Stimulated activated CD4-positive, alpha-beta T cell treated with anti-CD3 and anti-CD28 coated beads, Interleukin-1b, Interleukin-23, amount 100 ng/mL, for 4 hours (primary cell): ENCODE data around the gene IKBKE.
"Not testable (repeated sequence)": the region's sequence is repeated elsewhere in the genome, so short reads cannot be mapped to it uniquely, and the experiment has no call there.

Experiments
- DNase-seq, 2 donors: peaks; one replicate each; pipeline ENCODE4 v3.0.0-alpha.2; 2020; ENCODE audit warnings: low read depth in 2 of 2

IKBKE gene

DNA sequence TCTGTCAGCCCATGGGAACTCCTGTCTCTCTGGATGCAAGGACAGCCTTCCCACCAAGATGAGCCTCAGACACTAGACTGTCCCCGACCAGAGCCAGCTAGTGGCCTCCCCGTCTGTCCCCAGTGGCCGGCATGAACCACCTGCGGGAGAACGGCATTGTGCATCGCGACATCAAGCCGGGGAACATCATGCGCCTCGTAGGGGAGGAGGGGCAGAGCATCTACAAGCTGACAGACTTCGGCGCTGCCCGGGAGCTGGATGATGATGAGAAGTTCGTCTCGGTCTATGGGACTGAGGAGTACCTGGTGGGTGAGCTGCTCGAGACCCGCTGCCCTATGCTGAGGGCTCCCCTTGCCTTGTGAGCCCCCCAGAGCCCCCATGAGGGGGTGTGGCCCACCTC lies 5.8 kb downstream of the IKBKE start:
- DNase-seq = no peak

DNA sequence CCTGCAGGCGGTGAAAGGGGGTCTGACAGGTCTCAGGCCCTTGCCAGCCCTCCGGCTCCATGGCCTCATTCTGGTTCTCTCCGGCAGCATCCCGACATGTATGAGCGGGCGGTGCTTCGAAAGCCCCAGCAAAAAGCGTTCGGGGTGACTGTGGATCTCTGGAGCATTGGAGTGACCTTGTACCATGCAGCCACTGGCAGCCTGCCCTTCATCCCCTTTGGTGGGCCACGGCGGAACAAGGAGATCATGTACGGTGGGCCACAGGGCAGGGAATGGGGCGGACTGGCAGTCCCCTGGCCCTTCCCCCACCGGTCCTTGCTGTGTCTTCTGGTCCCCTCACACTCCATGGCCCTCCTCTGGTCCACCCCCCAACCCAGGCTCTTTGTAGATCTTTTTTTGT lies 6.3 kb downstream of the IKBKE start:
- DNase-seq = no peak

DNA sequence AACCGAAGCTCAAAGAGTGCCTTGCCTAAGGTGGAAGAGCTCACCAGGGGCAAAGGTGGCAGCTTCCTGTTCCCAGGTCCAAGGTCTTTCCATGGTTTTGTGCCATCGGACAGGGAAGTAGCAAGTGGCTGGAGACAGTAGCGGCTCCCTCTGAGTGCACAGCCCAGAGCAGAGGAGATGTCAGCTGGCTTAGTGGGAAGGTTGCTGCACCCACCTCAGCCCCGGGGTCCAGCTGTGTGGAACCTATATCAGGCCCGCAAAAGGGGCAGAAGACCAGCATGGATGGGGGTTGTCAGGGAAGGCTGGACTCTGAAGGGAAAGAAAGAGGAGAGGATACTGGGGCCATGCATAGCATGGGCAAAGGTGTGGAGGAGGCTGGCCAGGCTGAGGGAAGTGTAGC lies 6.8 kb downstream of the IKBKE start:
- DNase-seq = no peak

DNA sequence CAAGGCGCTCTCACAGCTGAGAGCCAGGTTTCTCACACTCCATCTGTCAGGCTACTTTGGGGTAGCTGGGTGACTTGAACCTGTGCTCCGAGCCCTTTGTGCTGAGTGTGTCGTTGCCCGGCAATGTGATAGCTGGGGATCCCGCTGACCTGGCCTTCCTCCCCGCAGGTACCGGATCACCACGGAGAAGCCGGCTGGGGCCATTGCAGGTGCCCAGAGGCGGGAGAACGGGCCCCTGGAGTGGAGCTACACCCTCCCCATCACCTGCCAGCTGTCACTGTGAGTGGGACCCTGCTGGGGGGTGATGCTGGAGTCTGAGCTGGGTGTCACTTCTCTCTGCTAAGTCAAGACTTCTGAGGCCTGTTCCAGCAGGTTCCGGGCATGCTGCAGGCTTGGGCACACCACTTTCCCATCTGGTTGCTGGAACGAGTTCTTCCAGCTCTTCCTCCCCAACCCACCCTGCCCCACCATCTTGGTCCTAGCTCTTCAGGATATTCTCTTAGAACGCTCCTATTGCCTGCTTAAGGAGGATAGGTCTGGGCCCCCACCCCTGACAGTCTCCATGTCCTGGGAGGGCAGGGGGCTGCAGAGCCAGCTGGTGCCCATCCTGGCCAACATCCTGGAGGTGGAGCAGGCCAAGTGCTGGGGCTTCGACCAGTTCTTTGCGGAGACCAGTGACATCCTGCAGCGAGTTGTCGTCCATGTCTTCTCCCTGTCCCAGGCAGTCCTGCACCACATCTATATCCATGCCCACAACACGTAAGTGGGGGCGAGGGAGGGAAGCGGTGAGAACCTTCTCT lies 7.5 kb downstream of the IKBKE start:
- no peak for DNase-seq

DNA sequence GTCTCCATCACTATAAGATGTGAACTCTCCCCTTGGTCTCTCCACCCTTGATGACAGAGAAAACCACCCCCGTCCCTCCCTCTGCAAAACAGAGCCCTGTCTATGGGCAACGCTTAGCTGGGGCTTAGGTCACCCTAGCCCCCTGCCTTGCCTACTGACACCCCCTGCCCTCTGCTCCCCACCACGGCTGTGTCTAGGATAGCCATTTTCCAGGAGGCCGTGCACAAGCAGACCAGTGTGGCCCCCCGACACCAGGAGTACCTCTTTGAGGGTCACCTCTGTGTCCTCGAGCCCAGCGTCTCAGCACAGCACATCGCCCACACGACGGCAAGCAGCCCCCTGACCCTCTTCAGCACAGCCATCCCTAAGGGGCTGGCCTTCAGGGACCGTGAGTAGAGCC lies 8.5 kb downstream of the IKBKE start:
- no peak for DNase-seq

DNA sequence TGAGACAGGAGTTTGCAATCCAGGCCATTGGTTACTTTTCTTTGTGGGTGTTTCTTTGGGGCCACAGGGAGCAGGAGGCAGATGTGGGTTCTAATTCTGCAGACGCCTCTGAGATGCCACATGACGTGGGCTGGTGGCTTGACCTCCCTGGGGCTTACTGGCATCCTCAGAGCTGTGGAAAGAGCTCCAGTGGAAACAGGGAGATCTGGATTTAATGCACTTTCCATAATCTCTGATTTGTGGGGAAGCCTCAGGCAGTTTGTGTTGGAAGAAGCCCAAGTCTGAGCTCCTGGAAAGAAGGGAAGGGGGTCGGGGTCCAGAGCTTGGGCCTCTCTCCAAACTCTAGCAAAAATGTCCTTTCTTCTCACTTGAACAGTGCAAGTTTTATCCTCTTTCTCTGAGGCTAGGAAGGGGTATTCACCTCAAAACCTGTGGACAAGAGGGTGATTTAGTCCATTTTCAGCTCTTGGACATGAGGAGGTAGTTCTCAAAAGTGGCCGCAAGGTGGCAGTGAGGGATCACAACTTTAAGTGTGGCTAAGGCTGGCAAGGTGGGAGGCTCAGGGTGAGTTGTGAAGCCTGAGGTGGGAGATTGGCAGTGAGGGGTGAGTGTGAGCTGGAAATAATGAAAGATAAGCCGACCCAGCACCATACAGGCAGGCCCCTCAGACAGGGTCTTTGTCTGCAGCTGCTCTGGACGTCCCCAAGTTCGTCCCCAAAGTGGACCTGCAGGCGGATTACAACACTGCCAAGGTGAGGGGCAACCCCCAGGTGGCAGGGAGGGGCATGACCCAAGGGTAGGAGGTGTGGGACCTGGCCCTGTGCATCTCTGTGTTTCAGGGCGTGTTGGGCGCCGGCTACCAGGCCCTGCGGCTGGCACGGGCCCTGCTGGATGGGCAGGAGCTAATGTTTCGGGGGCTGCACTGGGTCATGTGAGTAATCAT lies 9.2 kb downstream of the IKBKE start:
- DNase-seq = peak; percentile 59 to 63

DNA sequence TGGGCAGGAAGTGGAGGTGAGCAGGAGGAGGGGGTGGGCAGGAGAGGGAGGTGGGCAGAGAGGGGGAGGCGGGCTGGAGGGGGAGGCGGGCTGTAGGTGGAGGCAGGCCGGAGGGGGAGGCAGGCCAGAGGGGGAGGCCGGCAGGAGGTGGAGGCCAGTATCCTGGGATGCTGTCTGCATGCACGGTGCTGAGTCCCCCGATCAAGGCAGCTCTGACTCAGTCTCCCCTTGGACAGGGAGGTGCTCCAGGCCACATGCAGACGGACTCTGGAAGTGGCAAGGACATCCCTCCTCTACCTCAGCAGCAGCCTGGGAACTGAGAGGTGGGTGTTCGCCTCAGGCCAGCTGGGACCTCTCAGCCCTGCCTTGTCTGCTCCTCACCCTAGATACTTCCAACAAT lies 9.9 kb downstream of the IKBKE start:
- DNase-seq = no peak

DNA sequence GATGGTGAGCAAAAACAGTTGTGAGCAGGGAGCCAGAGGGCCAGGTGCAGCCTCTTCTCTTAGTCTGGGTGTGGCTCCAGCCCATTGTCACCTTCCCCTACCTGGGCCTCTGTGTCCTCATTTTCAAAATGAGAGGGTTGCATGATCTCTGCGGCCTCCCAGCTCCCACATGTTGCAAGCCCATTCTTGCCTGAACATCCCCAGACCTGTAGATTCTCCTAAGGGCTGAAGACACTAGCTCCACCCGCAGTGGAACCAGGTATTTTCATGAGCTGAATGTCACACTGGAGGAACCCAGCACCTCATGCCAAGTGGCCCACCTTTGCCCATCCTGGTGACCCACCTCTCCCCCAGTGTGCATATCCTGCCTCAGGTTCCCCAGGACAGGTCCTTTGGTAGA lies 12.3 kb downstream of the IKBKE start:
- no peak for DNase-seq

DNA sequence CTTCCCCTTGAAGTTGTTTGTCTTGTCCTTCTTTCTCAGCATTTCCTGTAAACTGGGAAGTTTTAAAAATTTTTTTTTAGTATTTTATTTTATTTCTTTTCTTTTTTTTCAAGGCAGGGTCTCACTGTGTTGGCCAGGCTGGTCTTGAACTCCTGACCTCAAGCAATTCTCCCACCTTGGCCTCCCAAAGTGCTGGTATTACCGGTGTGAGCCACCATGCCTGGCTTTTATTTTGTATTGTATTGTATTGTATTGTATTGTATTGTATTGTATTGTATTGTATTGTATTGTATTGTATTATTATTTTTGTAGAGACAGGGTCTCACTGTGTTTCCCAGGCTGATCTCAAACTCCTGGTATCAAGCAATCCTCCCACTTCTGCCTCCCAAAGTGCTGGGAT lies 13.6 kb downstream of the IKBKE start:
- DNase-seq = not testable (repeated sequence)

DNA sequence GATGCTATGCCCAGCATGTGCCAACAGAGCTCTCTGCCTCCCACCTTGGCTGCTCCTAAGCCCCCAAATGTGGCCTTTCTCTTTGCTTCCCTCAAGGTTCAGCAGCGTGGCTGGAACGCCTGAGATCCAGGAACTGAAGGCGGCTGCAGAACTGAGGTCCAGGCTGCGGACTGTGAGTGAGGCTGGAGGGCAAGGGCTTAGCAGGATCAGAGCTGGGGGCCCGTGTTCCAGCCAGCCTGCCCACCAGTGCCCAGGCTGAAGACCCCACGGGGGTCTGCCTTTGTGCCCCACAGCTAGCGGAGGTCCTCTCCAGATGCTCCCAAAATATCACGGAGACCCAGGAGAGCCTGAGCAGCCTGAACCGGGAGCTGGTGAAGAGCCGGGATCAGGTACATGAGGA lies 14.6 kb downstream of the IKBKE start:
- no peak for DNase-seq

DNA sequence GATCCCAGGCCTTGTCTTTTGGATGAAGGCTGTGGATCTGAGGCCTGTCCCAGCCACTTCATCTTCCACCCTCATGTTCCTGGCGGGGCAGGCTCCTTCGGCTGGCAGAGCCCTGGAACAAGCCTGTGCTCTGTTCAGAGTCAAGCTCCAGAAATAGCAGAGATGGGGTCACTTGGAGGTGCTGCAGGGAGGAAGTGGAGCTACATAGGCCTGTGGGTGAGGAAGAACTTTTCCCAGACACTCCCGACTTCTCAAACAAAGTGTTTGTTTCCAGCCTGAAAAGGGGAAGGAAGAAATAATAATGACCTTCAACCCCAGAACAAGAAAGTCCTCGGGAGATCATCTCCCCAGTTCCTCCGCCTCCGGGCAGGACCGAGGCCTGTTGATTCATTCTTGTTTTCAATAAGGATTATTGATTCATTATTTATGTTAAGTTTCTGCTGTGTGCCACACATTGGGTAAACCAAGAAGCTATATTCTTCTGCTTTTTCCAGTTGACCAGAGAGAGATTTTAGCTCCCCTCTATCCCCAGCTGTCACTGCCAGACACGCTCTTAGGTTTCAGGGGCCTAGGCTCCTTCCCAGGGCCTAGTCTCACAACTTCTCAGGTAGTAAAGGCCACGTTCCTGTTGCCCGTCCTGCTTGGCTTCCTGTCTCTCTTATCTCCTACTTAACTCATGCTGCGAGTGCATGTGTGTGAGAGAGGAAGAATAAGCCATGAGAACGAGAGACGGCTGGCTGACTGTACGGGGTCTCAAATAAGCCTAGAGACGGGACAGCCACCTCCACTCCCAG lies 16.9 kb downstream of the IKBKE start:
- no peak for DNase-seq

DNA sequence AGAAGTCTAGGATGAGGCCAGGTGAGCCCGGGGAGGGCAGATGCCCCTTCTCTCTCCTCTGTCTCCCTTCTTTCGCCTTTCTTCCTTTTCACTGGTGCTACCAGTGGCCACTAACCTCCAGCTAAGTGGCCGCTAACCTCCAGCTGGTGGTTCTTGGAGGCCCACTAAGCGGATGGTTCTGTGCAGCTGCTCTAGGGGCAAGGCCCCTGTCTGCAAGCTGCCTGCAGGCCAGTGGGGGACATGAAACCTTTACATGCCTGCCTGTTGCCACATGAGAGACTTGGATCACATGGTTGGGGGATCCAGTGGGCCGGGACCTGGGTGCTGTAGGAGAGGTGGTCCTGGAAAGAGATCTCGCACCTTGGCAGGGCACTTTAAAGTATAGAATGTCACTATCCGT lies 17.7 kb downstream of the IKBKE start:
- no peak for DNase-seq

DNA sequence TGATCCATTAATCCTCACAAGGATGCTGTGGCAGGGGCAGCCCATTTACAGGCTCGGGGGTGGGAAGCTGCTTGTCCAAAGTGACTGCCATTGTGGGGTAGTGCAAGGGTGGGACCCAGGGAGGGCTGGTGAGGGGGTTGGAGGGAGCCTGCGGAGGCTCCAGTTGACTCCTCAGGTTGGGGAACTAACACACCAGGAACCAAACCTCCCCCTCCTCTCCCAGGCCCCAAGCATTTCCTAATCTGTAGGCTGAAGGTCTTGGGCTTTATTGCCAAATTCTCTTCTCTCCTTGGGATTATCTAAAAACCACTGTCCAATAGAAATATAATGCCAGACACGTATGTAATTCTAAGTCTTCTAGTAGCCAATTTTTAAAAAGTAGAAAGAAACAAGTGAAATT lies 18.2 kb downstream of the IKBKE start:
- DNase-seq = no peak

DNA sequence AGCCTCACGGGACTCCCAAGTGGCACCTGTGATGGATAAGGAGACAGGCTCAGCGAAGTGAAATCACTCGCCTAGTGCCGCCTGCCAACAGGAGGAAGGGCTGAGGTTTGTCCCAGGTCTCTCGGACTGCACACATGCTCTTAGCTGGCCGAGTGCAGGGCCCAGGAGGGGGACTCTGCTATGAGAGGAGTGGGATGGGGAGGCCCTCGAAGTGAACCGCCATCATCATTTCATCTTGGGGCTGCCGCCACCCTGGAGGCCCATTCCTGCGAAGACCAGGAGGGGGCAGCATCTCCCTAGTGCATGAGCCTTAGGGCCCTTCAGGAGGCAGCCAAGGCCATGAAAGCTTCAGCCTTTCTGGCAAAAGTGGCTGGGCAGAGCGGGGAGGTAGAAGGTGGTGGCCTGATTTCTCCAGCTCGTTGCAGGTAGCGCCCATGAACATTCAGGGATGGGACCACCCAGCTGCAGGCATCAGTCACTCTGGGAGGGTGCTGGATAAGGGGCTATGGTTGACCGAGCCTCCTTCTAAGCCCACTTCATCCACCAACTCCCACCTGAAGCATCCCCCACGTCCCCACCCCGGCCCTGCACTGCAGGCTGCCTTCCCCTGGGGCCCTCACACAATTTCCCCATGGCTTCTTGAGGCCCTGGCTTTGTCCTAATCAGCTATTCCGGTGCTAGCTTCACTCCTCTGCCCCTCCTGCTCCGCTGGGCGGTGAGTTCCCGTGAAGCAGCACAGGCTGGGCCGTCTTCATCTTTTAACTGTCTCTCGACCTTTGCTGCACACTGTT lies 19.9 kb downstream of the IKBKE start:
- peak; percentile 71 to 73 for DNase-seq

DNA sequence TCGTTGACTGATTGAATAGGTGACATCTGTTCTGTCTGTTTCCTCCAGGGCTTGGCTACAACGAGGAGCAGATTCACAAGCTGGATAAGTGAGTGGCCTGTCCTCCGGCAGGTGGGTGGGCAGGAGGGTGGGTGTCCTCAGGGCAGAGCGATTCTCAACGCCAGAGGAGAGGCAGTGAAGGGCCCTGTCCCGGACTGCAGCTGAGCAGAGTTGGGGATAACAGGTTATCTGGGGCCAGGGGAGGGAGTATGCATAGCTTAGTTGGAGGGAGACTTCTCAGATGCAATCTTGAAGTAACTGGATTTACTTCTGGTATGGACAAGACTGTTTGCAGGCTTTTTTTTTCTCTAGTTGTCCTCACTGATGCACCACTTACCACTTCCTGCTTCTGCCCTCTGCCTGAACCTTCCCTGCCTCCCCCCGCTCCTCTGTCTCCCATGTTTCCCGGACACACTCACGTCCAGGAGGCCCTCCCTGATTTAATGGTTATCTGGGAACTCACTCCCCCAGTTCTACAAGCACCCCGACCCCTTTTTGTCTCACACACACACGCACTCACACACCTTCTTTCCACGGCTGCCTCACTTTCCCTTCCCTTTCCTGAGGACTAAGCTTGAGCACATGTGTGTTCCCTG lies 20.6 kb downstream of the IKBKE start:
- no peak for DNase-seq

DNA sequence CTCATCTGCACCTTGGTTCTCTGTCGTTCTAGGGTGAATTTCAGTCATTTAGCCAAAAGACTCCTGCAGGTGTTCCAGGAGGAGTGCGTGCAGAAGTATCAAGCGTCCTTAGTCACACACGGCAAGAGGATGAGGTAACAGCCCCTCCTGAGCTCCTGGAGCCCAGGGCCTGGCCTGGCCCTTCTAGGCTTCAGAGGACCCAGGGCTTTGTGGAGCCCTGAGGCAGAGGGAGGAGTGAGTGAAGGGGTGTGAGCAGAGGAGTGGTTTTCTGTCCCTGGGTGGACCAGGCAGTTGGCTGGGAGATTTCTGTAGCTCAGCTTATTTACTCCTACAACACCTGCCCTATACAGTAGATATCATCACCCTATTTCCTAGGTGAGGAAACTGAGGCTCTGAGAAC lies 21.3 kb downstream of the IKBKE start:
- no peak for DNase-seq

DNA sequence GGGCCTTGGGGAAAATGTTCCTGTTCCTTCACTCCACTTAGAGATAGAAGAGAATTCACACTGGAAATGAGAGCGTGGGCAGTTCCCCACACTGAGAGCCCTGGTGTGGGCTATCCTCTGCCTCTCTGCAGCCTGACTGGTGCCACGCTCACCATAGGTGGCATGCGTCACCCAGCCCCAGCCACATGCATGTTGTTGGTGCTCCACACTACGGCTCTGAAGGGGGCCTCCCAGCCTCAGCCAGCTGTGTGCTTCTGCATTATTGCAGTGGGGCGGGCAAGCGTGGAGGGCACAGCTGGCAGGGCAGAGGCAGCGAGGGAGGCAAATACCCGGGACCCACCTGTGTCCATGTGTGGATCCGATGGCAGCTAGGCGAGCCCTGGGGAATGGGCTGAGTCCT lies 22.3 kb downstream of the IKBKE start:
- no peak for DNase-seq

DNA sequence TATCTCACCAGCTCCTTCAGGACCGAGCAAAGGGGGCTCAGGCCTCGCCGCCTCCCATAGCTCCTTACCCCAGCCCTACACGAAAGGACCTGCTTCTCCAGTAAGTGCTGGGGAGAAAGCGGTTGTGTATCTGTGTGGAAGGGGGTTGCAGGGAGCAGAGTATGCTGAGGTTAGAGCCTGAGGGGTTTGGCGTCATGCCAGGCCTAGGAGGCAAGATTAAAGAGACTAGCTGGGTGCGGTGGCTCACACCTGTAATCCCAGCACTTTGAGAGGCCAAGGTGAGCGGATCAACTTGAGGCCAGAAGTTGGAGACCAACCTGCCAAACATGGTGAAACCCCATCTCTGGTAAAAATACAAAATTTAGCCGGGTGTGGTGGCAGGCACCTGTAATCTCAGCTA lies 23.0 kb downstream of the IKBKE start:
- DNase-seq = no peak

DNA sequence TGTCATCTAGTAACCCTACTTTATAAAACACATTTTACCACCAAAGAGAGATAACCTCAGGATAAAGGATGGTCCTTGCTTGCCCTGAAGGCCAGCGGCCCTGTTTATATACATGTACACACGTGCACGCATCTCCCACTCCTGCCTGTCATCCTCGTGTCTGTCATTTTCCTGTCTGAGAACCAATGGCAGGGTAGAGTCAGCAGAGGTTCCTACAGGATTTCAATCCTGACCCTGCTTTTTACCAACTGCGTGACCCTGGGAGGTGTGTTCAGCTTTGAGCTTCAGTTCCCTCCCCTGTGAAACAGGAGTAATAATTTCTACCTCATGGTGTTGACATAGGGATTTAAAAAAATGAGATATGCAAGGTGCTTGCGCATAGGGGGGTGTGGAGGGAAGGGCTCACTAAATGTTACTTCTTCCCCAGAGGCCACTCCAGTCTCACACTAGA lies 24.8 kb downstream of the IKBKE start:
- DNase-seq = no peak

DNA sequence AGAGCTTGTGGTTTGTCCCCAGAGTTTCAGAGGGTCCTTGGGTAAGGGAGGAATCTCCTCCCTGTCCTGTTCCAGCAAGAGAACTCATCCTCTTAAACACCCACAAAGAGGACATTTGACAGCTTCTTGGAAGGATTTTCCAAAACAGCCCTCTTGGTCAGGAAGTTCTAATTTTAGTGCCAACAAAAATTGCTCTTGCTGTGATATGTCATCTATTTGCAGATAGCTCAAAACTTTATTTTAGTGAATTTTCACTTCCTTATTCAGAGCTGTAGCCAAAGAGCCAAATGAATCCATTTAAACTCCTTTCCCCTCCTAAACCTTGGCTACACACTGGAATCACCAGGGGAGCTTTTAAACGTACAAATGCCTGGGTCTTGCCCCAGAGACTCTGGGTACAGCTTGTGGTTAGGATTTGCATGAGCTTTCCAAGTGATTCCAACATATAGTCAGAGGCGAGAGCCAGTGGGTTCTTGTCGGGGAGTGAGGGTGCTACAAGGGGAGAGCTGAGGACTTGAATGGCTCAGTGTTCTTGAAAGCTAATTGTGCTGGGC lies 25.3 kb downstream of the IKBKE start:
- no peak for DNase-seq
